HEK293T (cell line): ENCODE data around the gene TOPORS.

Experiments used
- CTCF ChIA-PET: fragments of 350-600 bp; formaldehyde crosslinking; extraction: SDS; loops from one replicate; lab custom pipeline; 2021; ENCODE audit warnings: antibody characterized with exemption, inconsistent platforms; lab: Yijun Ruan, JAX
- POLR2A ChIA-PET: fragments of 350-600 bp; formaldehyde crosslinking; extraction: SDS; loops from one replicate; lab custom pipeline; 2020; ENCODE audit warnings: antibody characterized with exemption, inconsistent platforms; lab: Yijun Ruan, JAX
- DNase-seq: peaks from one replicate; pipeline ENCODE4 v3.0.0; 2012; ENCODE audit warnings: mixed read lengths; ENCODE audit errors: extremely low spot score
- ARNT ChIP-seq: fragments of 450-650 bp; IDR thresholded peaks from 2 replicates; pipeline ENCODE4 v1.6.1; 2017; ENCODE audit warnings: mild to moderate bottlenecking
- BHLHE40 ChIP-seq: fragments of 450-650 bp; IDR thresholded peaks from 2 replicates; pipeline ENCODE4 v1.6.1; 2016; ENCODE audit warnings: mild to moderate bottlenecking, moderate library complexity, borderline replicate concordance
- CTBP1 ChIP-seq: fragments of 450-650 bp; IDR thresholded peaks from 2 replicates; pipeline ENCODE4 v1.6.1; 2016; ENCODE audit warnings: borderline replicate concordance
- ELF4 ChIP-seq: fragments of 450-650 bp; IDR thresholded peaks from 2 replicates; pipeline ENCODE4 v1.6.1; 2017; ENCODE audit warnings: antibody characterized with exemption
- FOXA1 ChIP-seq: fragments of 450-650 bp; IDR thresholded peaks from 2 replicates; pipeline ENCODE4 v1.6.1; 2016; ENCODE audit warnings: mild to moderate bottlenecking
- FOXK2 ChIP-seq: fragments of 450-650 bp; IDR thresholded peaks from 2 replicates; pipeline ENCODE4 v1.6.1; 2016; ENCODE audit warnings: mild to moderate bottlenecking
- FOXM1 ChIP-seq: fragments of 450-650 bp; IDR thresholded peaks from 2 replicates; pipeline ENCODE4 v1.6.1; 2017; ENCODE audit warnings: mild to moderate bottlenecking, borderline replicate concordance
- HDGF ChIP-seq: fragments of 450-650 bp; IDR thresholded peaks from 2 replicates; pipeline ENCODE4 v1.6.1; 2017; ENCODE audit warnings: antibody characterized with exemption, borderline replicate concordance
- L3MBTL2 ChIP-seq: fragments of 450-650 bp; conservative IDR thresholded peaks from 2 replicates; pipeline ENCODE4 v1.6.1; 2016; ENCODE audit warnings: mild to moderate bottlenecking
- LEF1 ChIP-seq: fragments of 450-650 bp; IDR thresholded peaks from 2 replicates; pipeline ENCODE4 v1.6.1; 2017; ENCODE audit warnings: mild to moderate bottlenecking, borderline replicate concordance
- NFRKB ChIP-seq: fragments of 450-650 bp; IDR thresholded peaks from 2 replicates; pipeline ENCODE4 v1.6.1; 2016; ENCODE audit warnings: mild to moderate bottlenecking, moderate library complexity
- PKNOX1 ChIP-seq: fragments of 450-650 bp; IDR thresholded peaks from 2 replicates; pipeline ENCODE4 v1.6.1; 2016
- SP1 ChIP-seq: fragments of 450-650 bp; IDR thresholded peaks from 2 replicates; pipeline ENCODE4 v1.6.1; 2017
- SUZ12 ChIP-seq: fragments of 450-650 bp; IDR thresholded peaks from 2 replicates; pipeline ENCODE4 v1.6.1; 2016; ENCODE audit warnings: mild to moderate bottlenecking
- TARDBP ChIP-seq: fragments of 450-650 bp; IDR thresholded peaks from 2 replicates; pipeline ENCODE4 v1.6.1; 2016
- ZNF384 ChIP-seq: fragments of 450-650 bp; IDR thresholded peaks from 2 replicates; pipeline ENCODE4 v1.6.1; 2016

TOPORS gene

GRCh38 chr9:32518276-32518675 is 34.1 kb downstream of the TOPORS start:
- TF ChIP-seq NFRKB (no peak), HDGF (no peak), L3MBTL2 (no peak), SP1 (no peak), PKNOX1 (no peak), FOXA1 (no peak)
- POLR2A ChIA-PET: no interaction called here
- no peak for DNase-seq
- CTCF ChIA-PET: no interaction called here

GRCh38 chr9:32516241-32516640 is 36.1 kb downstream of the TOPORS start:
- no peak for TF ChIP-seq CTBP1
- CTCF ChIA-PET: interaction anchor here (0.6 kb wide), 1 partner anchor 10 kb away, joined by 6 read pairs; the partner anchor contains the start of gene RIGI

GRCh38 chr9:32508728-32509127 is 43.7 kb downstream of the TOPORS start:
- TF ChIP-seq L3MBTL2 (no peak), NFRKB (no peak), HDGF (no peak), FOXK2 (no peak), SUZ12 (no peak), BHLHE40 (no peak), ELF4 (no peak), SP1 (no peak), CTBP1 (no peak), LEF1 (no peak), ZNF384 (no peak), ARNT (no peak), PKNOX1 (no peak), FOXM1 (no peak), FOXA1 (no peak), TARDBP (no peak)
- POLR2A ChIA-PET: interaction anchor here (1.7 kb wide), 1 partner anchor 42 kb away, joined by 3 read pairs; no protein-coding TSS in a partner anchor
- CTCF ChIA-PET: no interaction called here
- DNase-seq: no peak

More at GRCh38 chr9:32516241-32516640, 36.1 kb downstream of the TOPORS start:
- no peak for DNase-seq
- POLR2A ChIA-PET: no interaction called here

GRCh38 chr9:32503008-32503407 is 49.4 kb downstream of the TOPORS start:
- POLR2A ChIA-PET: no interaction called here
- TF ChIP-seq PKNOX1 (no peak), FOXK2 (no peak), NFRKB (no peak), ARNT (no peak), LEF1 (no peak), L3MBTL2 (no peak), ELF4 (no peak), FOXM1 (no peak), TARDBP (no peak), BHLHE40 (no peak), FOXA1 (no peak), CTBP1 (no peak), SUZ12 (no peak), ZNF384 (no peak), SP1 (no peak), HDGF (no peak)
- DNase-seq: no peak
- CTCF ChIA-PET: no interaction called here

- no peak for DNase-seq
- ChIA-PET POLR2A (no interaction called here), CTCF (no interaction called here)
- TF ChIP-seq BHLHE40: no peak
- TF ChIP-seq FOXM1: no peak
- TF ChIP-seq FOXA1: no peak
- no peak for TF ChIP-seq ELF4
- no peak for TF ChIP-seq SP1
- no peak for TF ChIP-seq PKNOX1
- no peak for TF ChIP-seq NFRKB
- no peak for TF ChIP-seq CTBP1
- TF ChIP-seq ZNF384: no peak
- no peak for TF ChIP-seq LEF1
- TF ChIP-seq TARDBP: no peak
- TF ChIP-seq HDGF: no peak
- no peak for TF ChIP-seq L3MBTL2
- TF ChIP-seq FOXK2: no peak
- no peak for TF ChIP-seq SUZ12
Observed at GRCh38 chr9:32502464-32502863, 49.9 kb downstream of the TOPORS start.

GRCh38 chr9:32501868-32502267 is 50.5 kb downstream of the TOPORS start:
- POLR2A ChIA-PET: no interaction called here
- no peak for DNase-seq
- no peak for TF ChIP-seq ZNF384
- no peak for TF ChIP-seq TARDBP
- TF ChIP-seq PKNOX1: no peak
- no peak for TF ChIP-seq FOXA1
- no peak for TF ChIP-seq SUZ12
- TF ChIP-seq L3MBTL2: no peak
- TF ChIP-seq ARNT: no peak
- TF ChIP-seq HDGF: no peak
- no peak for TF ChIP-seq BHLHE40
- TF ChIP-seq FOXM1: no peak
- no peak for TF ChIP-seq SP1
- no peak for TF ChIP-seq NFRKB
- TF ChIP-seq CTBP1: no peak
- no peak for TF ChIP-seq FOXK2
- TF ChIP-seq ELF4: no peak
- CTCF ChIA-PET: no interaction called here
